ENCODE data around the gene FSTL4.
A peak's percentile ranks its signal among the peaks of the same experiment; 100 is the strongest.

FSTL4 gene

DNA sequence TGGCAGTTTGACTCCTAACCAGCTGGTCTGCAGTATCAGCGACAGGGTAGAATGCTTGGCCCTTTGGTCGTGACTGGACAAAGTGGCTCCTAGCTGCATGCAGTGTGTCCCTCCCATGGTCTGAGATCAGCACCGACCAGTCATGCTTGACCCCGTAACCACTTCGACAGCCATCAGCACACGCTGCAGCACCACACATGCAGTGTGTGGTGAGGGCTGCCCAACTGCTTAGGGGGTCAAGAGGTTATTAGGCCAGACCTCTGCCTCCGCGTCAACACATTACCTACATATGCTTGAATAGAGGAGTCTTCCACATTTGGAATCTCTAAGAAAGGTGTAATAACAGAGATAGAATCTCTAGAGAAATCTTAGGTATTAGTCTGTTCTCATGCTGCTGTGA lies 139.1 kb downstream of the FSTL4 start:
- DNase-seq = no peak

GRCh38 chr5:133472829-133473228 lies 139.5 kb downstream of the FSTL4 start:
- peak; percentile 5 for DNase-seq

DNA sequence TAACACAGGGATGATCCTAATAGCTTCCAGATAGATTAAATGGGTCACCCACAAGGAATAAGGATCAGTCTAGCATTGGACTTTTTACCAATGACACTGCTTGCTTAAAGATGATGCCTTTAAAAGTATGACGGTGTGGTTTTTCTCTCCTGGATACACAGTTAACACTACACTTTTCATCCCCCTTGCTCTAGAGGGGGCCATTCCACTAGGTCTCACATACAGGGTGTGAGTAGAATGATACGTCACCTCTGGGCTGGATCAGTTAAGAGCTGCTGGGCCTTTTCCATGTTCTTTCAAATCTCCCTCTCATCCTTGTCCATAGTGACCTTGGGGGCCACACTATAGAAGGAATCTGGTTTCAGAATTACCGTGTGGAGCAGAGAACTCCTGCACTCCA lies 140.6 kb downstream of the FSTL4 start:
- DNase-seq = no peak

- DNase-seq = no peak
Measured at GRCh38 chr5:133470841-133471240, 141.5 kb downstream of the FSTL4 start.

- DNase-seq = no peak
Measured at GRCh38 chr5:133469846-133470245, 142.5 kb downstream of the FSTL4 start.

DNA sequence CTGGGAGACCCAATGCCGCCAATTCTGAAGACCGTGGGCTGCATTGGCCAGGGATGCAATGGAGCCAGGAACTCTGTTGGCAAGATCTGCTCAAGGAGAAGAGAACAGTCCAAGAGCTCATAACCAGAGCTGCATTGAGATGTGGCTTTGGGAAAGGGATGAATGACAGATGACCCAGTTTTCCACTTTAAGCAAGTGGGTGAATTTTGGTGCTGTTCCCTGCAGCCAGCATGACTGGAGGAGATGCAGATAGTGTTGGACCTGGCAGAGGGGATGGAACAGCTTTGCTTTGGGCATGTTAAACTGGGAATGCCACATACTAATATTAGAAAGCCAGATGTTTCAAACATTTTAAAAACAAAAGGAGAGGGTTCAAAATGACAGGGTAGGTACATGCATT lies 143.1 kb downstream of the FSTL4 start:
- DNase-seq = no peak

DNA sequence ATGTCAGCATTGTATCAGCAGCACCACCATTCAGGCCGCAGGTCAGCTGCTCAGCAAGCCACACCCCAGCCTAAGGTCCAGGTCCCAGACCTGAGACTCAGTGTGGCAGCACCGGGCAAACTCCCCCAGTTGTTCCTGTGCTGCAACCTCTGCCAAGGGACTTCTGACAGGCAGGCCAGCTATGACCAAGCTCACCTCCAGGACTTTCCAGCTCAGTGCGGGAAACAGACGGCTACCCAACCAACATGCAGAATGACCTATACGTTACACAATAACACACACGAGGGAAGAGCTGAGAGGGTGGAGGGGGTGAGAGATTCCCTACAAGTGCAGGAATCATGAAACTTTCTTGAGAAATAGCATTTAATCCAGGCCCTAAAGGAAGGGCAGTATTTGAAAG lies 143.7 kb downstream of the FSTL4 start:
- DNase-seq = no peak

DNA sequence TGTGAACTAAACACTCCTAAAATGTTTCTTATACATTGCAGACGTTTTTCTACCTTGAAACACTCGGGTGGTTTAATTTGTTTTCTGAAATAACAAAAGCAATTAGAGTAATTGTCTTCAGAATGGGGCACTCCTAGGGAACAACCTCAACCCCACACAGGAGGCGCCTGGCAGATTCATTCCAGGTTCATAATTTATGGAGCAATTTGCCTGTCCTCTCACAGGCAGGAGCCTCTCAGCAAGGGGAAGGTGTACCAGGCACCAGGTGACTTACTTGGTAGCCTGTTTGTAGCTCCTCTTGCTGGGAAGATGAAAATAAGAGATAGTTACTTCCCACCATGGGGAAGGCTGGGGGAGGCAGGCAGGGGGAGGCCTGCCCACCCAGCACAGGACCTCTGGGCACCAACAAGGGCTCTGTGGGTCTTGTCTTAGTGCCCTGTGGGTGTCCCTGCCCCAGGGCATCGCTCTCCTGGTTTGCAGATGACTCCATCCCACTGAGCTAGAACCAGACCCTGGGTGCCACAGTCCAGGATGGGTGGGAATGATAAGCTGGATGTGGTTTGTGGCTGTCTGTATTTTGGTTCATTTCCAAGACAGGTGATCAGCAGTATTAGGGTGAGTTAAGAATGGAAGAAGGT lies 144.4 kb downstream of the FSTL4 start:
- no peak for DNase-seq

DNA sequence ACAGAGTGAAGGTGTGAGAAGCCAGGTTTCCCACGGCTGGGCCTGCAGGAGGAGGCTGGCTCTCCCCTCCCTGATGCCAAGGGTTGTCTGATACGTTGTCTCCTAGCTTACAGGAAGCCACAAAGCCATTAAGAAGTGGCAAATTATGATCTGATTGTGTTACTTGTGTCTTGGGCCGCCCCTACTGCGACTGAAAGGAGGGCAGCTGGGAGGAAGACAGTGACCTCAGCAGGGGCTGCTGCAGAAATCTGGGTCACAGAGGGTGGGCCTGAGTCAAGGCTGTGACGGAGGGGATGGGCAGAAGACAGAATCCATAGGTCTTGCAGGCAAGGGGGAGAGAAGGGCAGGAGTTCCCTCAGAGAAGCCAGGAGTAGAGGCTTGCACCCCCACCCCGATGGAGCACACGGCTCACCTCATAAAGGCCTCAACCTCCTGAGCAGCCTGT lies 145.0 kb downstream of the FSTL4 start:
- DNase-seq = no peak

- no peak for DNase-seq
Measured at GRCh38 chr5:133466556-133467334, 145.6 kb downstream of the FSTL4 start.

GRCh38 chr5:133464013-133464412 lies 148.3 kb downstream of the FSTL4 start:
- no peak for DNase-seq

DNA sequence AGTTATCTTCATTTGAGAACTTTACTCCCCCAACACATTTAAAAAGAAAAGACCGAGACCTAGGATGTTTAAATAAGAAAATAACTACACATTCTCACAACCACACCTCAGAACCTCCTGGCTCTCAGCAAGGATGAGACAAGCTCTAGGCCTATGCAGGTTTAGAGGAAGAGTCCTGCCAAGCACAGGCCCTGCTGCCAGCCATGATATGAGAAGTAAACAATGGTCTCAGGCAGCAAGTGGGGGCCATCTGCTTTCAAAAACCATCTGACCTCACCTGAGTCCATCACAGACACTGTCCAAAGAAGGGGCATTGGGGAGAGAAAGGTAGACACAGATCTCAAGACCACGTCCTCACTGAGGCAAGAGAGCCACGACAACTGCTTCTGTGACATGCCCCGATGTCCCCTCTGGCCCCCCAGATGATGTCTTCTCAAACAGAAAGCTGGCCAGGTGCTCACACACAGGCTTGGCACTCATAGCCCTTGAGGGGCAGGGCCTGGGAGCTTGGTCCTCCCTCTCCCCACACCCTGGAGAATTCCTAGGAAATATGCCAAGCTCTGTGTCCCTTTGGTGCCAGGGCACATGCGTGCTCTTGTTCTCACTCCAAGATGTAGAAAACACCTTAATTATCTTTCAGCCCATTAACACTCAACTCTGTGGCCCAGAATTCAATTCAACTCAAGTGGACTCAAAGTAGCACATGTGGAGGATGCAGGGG lies 150.4 kb downstream of the FSTL4 start:
- DNase-seq = no peak

DNA sequence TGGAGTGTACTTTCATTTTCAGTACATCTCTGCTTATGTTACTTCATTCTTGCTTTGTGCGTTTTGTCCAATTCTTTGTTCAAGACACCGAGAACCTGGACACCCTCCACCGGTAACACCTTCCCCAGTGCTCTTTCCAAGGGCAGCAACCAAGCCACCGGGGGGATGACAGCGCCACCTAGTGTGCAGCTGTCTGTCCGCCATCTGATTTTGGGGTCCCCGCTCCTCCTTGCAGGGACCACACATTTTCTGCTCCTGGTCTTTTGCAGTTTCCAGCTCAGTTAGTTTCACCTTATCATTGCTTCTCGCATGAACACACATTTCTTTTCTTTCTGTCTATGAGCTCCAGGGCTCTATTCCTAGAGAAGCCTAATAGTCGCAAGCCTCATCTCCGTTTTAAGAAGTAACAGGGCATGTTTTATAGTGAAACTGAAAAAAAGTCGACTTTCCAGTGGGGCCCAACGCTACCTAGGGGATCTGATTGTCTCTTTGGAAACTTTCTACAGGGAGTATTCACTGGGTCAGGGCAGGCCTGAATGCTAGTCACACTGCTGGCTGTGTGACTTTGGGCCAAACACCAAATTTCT lies 152.1 kb downstream of the FSTL4 start:
- peak; percentile 3 for DNase-seq

- DNase-seq = no peak
Measured at GRCh38 chr5:133459474-133460160, 152.7 kb downstream of the FSTL4 start.

DNA sequence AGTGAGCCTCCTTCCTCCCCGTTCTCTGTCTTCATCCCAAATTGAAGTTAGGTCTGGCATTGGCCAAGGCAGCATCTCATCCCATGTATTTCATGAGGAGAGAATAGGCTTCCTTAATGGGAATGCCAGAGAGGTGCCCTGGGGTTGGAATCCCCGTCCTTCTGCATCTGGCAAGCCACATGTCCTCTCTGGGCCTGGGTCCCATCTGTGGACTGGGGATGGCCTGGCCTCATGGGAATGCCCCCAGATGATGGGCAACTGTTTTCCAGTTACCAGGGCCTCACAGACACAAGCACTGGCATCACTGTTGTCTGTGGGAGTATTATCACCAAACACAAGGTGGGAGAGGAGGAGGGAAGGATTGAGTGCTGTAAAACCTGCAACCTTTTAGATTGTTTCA lies 153.9 kb downstream of the FSTL4 start:
- no peak for DNase-seq

GRCh38 chr5:133457439-133458355 lies 154.6 kb downstream of the FSTL4 start:
- no peak for DNase-seq

DNA sequence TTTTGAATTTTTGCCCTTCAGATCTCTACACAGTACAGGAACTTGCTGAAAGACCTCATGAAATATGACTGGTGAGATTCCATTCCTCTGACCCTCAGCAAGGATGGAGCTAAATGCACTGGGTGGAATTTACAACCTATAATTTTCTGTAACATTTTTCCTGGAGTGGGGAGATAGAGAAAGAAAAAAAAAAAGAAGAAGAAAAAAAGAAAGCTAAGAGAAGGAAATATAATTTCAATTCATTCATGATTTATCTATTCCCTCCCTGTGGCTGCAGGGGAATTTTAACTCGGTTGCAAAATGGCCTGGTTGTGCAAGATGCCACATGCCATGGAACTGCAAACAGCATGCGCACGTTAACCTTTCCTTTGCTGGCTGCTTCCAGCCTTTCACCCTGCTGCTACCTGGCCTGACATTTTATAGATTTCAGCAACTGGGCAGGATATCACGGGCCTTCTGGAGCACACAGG lies 155.4 kb downstream of the FSTL4 start:
- no peak for DNase-seq

GRCh38 chr5:133455676-133456075 lies 156.7 kb downstream of the FSTL4 start:
- no peak for DNase-seq

DNA sequence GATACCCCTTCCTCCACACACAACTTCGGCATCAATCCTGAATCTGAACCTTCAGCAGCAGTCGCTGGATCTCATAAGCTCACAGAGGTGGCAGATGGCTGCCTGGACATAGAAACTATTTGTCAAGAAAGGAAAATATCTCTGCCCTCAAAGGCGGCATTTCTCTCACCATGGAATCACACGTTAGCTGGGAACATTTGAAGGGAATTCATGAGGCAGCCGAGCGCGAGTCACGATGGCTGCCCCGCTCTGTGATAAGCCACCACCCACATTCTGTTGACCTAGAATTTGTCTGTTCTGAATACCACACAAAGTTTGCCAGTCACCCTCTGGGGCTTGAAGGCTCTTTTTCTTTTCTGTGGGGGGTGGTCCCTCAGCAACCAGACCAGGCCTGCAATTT lies 157.9 kb downstream of the FSTL4 start:
- no peak for DNase-seq

DNA sequence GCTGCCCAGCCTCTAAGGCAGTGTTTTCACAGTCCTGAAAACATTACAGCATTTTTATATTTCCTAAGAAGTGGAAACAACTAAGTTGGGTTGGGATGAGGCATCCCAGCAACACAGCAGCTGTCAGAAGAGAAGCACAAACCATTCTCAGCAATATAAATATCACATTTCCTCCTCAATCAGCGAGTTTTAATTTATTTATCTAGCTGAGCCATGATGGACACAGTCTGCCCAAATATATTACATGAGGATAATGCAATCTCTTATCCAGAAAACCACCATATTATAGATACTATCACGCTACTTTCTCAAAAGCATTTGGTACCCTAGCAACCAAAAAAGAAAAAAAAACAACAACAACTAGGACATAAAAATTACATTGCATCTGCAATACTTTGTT lies 158.5 kb downstream of the FSTL4 start:
- DNase-seq = no peak

GRCh38 chr5:133453084-133453780 lies 159.1 kb downstream of the FSTL4 start:
- no peak for DNase-seq

Data from OCI-M1 (cell line).